IMR-90 (cell line): Measurements from ENCODE around the gene CTNNAL1. TPM values are rescaled to one million over a fixed set of nuclear protein-coding genes. Genes with fewer than 3 reads are reported as not detected.
"Not testable (repeated sequence)": the region's sequence is repeated elsewhere in the genome, so short reads cannot be mapped to it uniquely, and the experiment has no call there.

Source experiments
- ATAC-seq: fragments of 200-7000 bp; cut with Tn5 transposase; 2 replicates; pipeline ENCODE4 v1.9.1; 2020; ENCODE audit warnings: low read depth, mild to moderate bottlenecking, moderate library complexity
- BruUV-seq: library from RNA; stranded (reverse); fragments of 400-500 nt; replicated peaks from 2 replicates; lab custom pipeline; 2021; lab: Mats Ljungman, UMichigan
- CTCF ChIA-PET: fragments of 300-600 bp; formaldehyde crosslinking; extraction: SDS; loops from one replicate; lab custom pipeline; 2021; ENCODE audit warnings: antibody characterized with exemption; lab: Yijun Ruan, JAX
- POLR2A ChIA-PET: fragments of 300-600 bp; sonication (Branson Sonifier 250); formaldehyde crosslinking; loops from one replicate; lab custom pipeline; 2022; ENCODE audit warnings: antibody characterized with exemption; ENCODE audit not compliant: unreplicated experiment; lab: Charles Lee
- DNase-seq: peaks from one replicate; pipeline ENCODE4 v3.0.0; 2013
- H2AFZ ChIP-seq: replicated peaks from 2 replicates; pipeline ENCODE3; 2013; ENCODE audit warnings: low read length, mild to moderate bottlenecking; ENCODE audit not compliant: poor library complexity
- H2AK5ac ChIP-seq: 2 replicates; pipeline ENCODE4 v1.6.1; 2013; ENCODE audit warnings: low read depth, low read length, inconsistent platforms
- H2AK9ac ChIP-seq: replicated peaks from 2 replicates; pipeline ENCODE3; 2013; ENCODE audit warnings: mild to moderate bottlenecking, low read depth, low read length, moderate library complexity; ENCODE audit not compliant: poor library complexity
- H2BK120ac ChIP-seq: 2 replicates; pipeline ENCODE4 v1.6.1; 2013; ENCODE audit warnings: low read depth, low read length, inconsistent platforms
- H2BK15ac ChIP-seq: 3 replicates; pipeline ENCODE4 v1.6.1; 2013; ENCODE audit warnings: low read depth, low read length, inconsistent platforms
- H2BK20ac ChIP-seq: 2 replicates; pipeline ENCODE4 v1.6.1; 2013; ENCODE audit warnings: low read depth, mild to moderate bottlenecking, inconsistent platforms, low read length, moderate library complexity
- H2BK5ac ChIP-seq: 2 replicates; pipeline ENCODE4 v1.6.1; 2013; ENCODE audit warnings: mild to moderate bottlenecking, low read depth, low read length, inconsistent platforms; ENCODE audit not compliant: poor library complexity, severe bottlenecking
- H3K14ac ChIP-seq: replicated peaks from 2 replicates; pipeline ENCODE4 v1.6.1; 2013; ENCODE audit warnings: low read depth, low read length, inconsistent platforms
- H3K18ac ChIP-seq: 2 replicates; pipeline ENCODE4 v1.6.1; 2013; ENCODE audit warnings: low read depth, low read length, control low read depth
- H3K23ac ChIP-seq: 2 replicates; pipeline ENCODE4 v1.6.1; 2013; ENCODE audit warnings: low read depth, low read length, inconsistent platforms
- H3K27ac ChIP-seq: 2 replicates; pipeline ENCODE4 v1.5.1; 2013; ENCODE audit warnings: mild to moderate bottlenecking, control low read depth, low read length; ENCODE audit not compliant: insufficient read depth
- H3K27me3 ChIP-seq: 2 replicates; pipeline ENCODE4 v1.6.1; 2013; ENCODE audit warnings: low read length; ENCODE audit not compliant: control insufficient read depth, insufficient read depth
- H3K36me3 ChIP-seq: 2 replicates; pipeline ENCODE4 v1.6.1; 2013; ENCODE audit warnings: low read length, mixed read lengths; ENCODE audit not compliant: control insufficient read depth, insufficient read depth
- H3K4ac ChIP-seq: 2 replicates; pipeline ENCODE4 v1.6.1; 2013; ENCODE audit warnings: low read depth, low read length, inconsistent platforms
- H3K4me1 ChIP-seq: 2 replicates; pipeline ENCODE4 v1.6.1; 2013; ENCODE audit warnings: low read length, mixed read lengths; ENCODE audit not compliant: control insufficient read depth, insufficient read depth
- H3K4me2 ChIP-seq: 2 replicates; pipeline ENCODE4 v1.6.1; 2013; ENCODE audit warnings: low read depth, mild to moderate bottlenecking, control low read depth, low read length, moderate library complexity
- H3K4me3 ChIP-seq: 2 replicates; pipeline ENCODE4 v1.5.1; 2013; ENCODE audit warnings: low read depth, mild to moderate bottlenecking, control low read depth, low read length, moderate library complexity; ENCODE audit not compliant: insufficient read depth
- H3K56ac ChIP-seq: 2 replicates; pipeline ENCODE4 v1.6.1; 2013; ENCODE audit warnings: low read length, inconsistent platforms; ENCODE audit not compliant: insufficient read depth; ENCODE audit errors: extremely low read depth
- H3K79me1 ChIP-seq, 2 experiments: 2 replicates each; pipeline ENCODE4 v1.6.1; 2013; ENCODE audit warnings: low read length in 2 of 2, inconsistent platforms in 1 of 2, low read depth in 1 of 2
- H3K9ac ChIP-seq: 2 replicates; pipeline ENCODE4 v1.6.1; 2013; ENCODE audit warnings: low read depth, low read length, control low read depth
- H3K9me1 ChIP-seq: 2 replicates; pipeline ENCODE4 v1.6.1; 2013; ENCODE audit warnings: low read length, inconsistent platforms; ENCODE audit not compliant: insufficient read depth
- H3K9me3 ChIP-seq: 2 replicates; pipeline ENCODE4 v1.6.1; 2013; ENCODE audit warnings: low read length; ENCODE audit not compliant: control insufficient read depth, insufficient read depth
- H4K20me1 ChIP-seq: 2 replicates; pipeline ENCODE4 v1.6.1; 2013; ENCODE audit warnings: low read length, inconsistent platforms; ENCODE audit not compliant: insufficient read depth
- H4K5ac ChIP-seq: 2 replicates; pipeline ENCODE4 v1.6.1; 2013; ENCODE audit warnings: mild to moderate bottlenecking, low read depth, low read length, control low read depth
- H4K8ac ChIP-seq, 2 experiments: 2 replicates each; pipeline ENCODE4 v1.6.1; 2013; ENCODE audit warnings: low read depth in 2 of 2, low read length in 2 of 2, control low read depth in 1 of 2, inconsistent platforms in 1 of 2
- H4K91ac ChIP-seq: 2 replicates; pipeline ENCODE4 v1.6.1; 2013; ENCODE audit warnings: low read depth, low read length, inconsistent platforms; ENCODE audit not compliant: insufficient read depth
- BHLHE40 ChIP-seq: fragments of 150-350 bp; IDR thresholded peaks from 2 replicates; pipeline ENCODE4 v1.6.1; 2016; ENCODE audit warnings: mild to moderate bottlenecking, low read depth, low read length
- MAFK ChIP-seq: IDR thresholded peaks from 2 replicates; pipeline ENCODE4 v1.6.1; 2012; ENCODE audit warnings: low read depth, low read length, improper control_type of control experiment
- MXI1 ChIP-seq: IDR thresholded peaks from 2 replicates; pipeline ENCODE4 v1.6.1; 2012; ENCODE audit warnings: low read depth, mild to moderate bottlenecking, low read length, moderate library complexity, borderline replicate concordance
- NFE2L2 ChIP-seq: fragments of 150-350 bp; IDR thresholded peaks from 2 replicates; pipeline ENCODE4 v1.6.1; 2016; ENCODE audit warnings: low read depth, mild to moderate bottlenecking, low read length
- RAD21 ChIP-seq: IDR thresholded peaks from 2 replicates; pipeline ENCODE4 v1.6.1; 2012; ENCODE audit warnings: low read length, improper control_type of control experiment
- RCOR1 ChIP-seq: IDR thresholded peaks from 2 replicates; pipeline ENCODE4 v1.6.1; 2012; ENCODE audit warnings: mild to moderate bottlenecking, low read length, improper control_type of control experiment; ENCODE audit not compliant: insufficient replicate concordance
- RFX5 ChIP-seq: IDR thresholded peaks from 2 replicates; pipeline ENCODE4 v1.8.0; 2012; ENCODE audit warnings: low read depth, mild to moderate bottlenecking, low read length, moderate library complexity
- USF2 ChIP-seq: fragments of 150-350 bp; IDR thresholded peaks from 2 replicates; pipeline ENCODE4 v1.6.1; 2017; ENCODE audit warnings: mild to moderate bottlenecking, antibody characterized with exemption, low read length, low read depth
- WGBS, 2 experiments: methylation state at CpG; one replicate each; pipeline versions ENCODE4 v1.1.5 to v1.1.7; 2013; ENCODE audit warnings: missing lambda C conversion rate in 2 of 2; ENCODE audit not compliant: insufficient read length in 1 of 2; ENCODE audit errors: extremely low coverage in 2 of 2; 5-methylcytosine and 5-hydroxymethylcytosine counted together
- dilution Hi-C: fragments of 300-500 bp; cut with HindIII; formaldehyde crosslinking; loops from one replicate; pipeline ENCODE4 v1.14.3; 2018; ENCODE audit warnings: low sequenced_read_pairs; ENCODE audit not compliant: unreplicated experiment
- in situ Hi-C: fragments of 300-500 bp; cut with MboI; formaldehyde crosslinking; loops from 3 replicates; pipeline ENCODE4 v1.14.3; 2019; ENCODE audit warnings: low sequenced_read_pairs, inconsistent platforms, mixed read lengths
- intact Hi-C: fragments of 100-400 bp; cut with micrococcal nuclease; formaldehyde crosslinking; loops from 2 replicates; pipeline ENCODE4 v1.10.0; 2022
- polyA plus RNA-seq, 3 experiments: library from polyadenylated mRNA; depleted of rRNA; stranded (reverse); fragments of >200 nt; gene quantifications; 2 replicates each; pipeline ENCODE4 v1.2.3, GENCODE V29; 2012; ENCODE audit warnings: low replicate concordance in 1 of 3
- total RNA-seq: library from RNA; depleted of rRNA; stranded (reverse); fragments of >200 nt; gene quantifications from 2 replicates; pipeline ENCODE4 v1.2.3, GENCODE V29; 2012

CTNNAL1 gene
- total and polyA plus RNA-seq, 2 of the 4 experiments (the other 2 are of a cell fraction), result 72.3 to 131 TPM

GRCh38 chr9:109060191-109060590 lies 46.9 kb upstream of the CTNNAL1 start:
- no TSS peak for BruUV-seq
- Histone ChIP-seq H3K4ac (no peak overlapping the region), H3K27ac (no peak overlapping the region), H3K4me1 (no peaks in the 10 kb centered on the region; the same call in 1 of the 2 replicates), H2BK20ac (no peak overlapping the region), H3K14ac (no peak overlapping the region), H2BK15ac (no peak overlapping the region), H3K23ac (no peak overlapping the region), H3K9ac (no peak overlapping the region), H3K18ac (no peak overlapping the region), H4K20me1 (no peaks in the 10 kb centered on the region), H3K56ac (no peak overlapping the region), H2BK5ac (no peak overlapping the region), H4K8ac (no peak overlapping the region), H4K5ac (no peak overlapping the region), H3K79me1 (peaks cover 8 to 20% of the 10 kb centered on the region in 2 experiments; a peak in 3 of 4 replicates), H3K9me3 (no peaks in the 10 kb centered on the region), H3K4me3 (no peak overlapping the region), H2AFZ (no peak overlapping the region), H2BK120ac (no peak overlapping the region), H3K36me3 (peaks cover 30% of the 10 kb centered on the region), H3K9me1 (0 out of 2 replicates have a peak, but pooled peaks cover 2% of the 10 kb centered on the region), H3K27me3 (no peaks in the 10 kb centered on the region), H4K91ac (no peak overlapping the region), H2AK9ac (no peak overlapping the region), H2AK5ac (no peak overlapping the region), H3K4me2 (no peak overlapping the region)
- dilution Hi-C loops (no loop called here), in situ Hi-C loops (loop anchor here (25.0 kb wide), 1 partner anchor 252 kb away; the partner anchor contains the start of gene EPB41L4B), intact Hi-C loops (no loop called here)
- TF ChIP-seq RAD21 (no peak), NFE2L2 (no peak), USF2 (no peak), MXI1 (no peak), RFX5 (no peak), RCOR1 (no peak), BHLHE40 (no peak), MAFK (no peak)
- DNase-seq (no peak), ATAC-seq (no peak)
- no CpG with 5 or more reads among the region's 3 CpGs for WGBS, 2 experiments
- ChIA-PET POLR2A (no interaction called here), CTCF (no interaction called here)

- H2BK20ac ChIP-seq, H3K9me3 ChIP-seq, CTCF ChIA-PET, H2BK15ac ChIP-seq, H3K4ac ChIP-seq, H3K27me3 ChIP-seq, H2AK5ac ChIP-seq, dilution Hi-C loops, intact Hi-C loops, H3K4me1 ChIP-seq, DNase-seq, H3K79me1 ChIP-seq, H2BK5ac ChIP-seq, POLR2A ChIA-PET, H3K9ac ChIP-seq, H3K4me2 ChIP-seq, H2BK120ac ChIP-seq, H2AFZ ChIP-seq, H3K56ac ChIP-seq, H3K18ac ChIP-seq, BruUV-seq, H3K4me3 ChIP-seq, ATAC-seq, H3K23ac ChIP-seq, H4K8ac ChIP-seq, H4K5ac ChIP-seq, H3K27ac ChIP-seq, H2AK9ac ChIP-seq, H4K20me1 ChIP-seq, H3K14ac ChIP-seq, H4K91ac ChIP-seq, H3K9me1 ChIP-seq: not testable (repeated sequence)
- in situ Hi-C loops, result loop anchor here (25.0 kb wide), 1 partner anchor 259 kb away; the partner anchor contains the start of gene EPB41L4B
- H3K36me3 ChIP-seq, result peaks cover 33% of the 10 kb centered on the region
- 100% methylated on average over 1 of the region's 4 CpGs; no CpG with 5 or more reads in 1 of the 2 experiments for WGBS, 2 experiments
These were observed 39.8 kb upstream of the CTNNAL1 start for GRCh38 chr9:109053121-109053520.
